ENCODE measurements around the gene OR51D1. TPM values are rescaled to one million over a fixed set of nuclear protein-coding genes. Genes with fewer than 3 reads are reported as not detected.

Gene OR51D1
- total RNA-seq, 1 donor from 2014 or later = not detected

DNA sequence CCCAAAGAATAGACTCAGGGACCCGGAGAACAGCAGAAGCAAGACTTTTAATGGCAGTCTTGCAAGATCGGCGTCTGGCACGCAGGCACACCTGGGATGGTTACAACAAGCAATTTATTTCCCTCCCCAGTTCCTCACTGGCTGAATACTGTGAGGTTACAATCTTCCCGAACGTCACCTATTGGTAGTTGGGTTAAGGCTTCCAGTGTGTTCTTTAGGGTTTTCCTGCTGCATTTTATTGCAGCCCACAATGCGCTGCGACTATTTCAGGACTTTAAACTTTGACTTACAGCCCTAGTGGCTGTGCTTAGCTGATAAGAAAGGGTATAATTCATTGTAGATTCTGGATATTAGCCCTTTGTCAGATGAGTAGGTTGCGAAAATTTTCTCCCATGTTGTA is 17.8 kb upstream of the OR51D1 start:
- DNase-seq (no peak), ATAC-seq (no peak)
- TF ChIP-seq, protein P1, sequence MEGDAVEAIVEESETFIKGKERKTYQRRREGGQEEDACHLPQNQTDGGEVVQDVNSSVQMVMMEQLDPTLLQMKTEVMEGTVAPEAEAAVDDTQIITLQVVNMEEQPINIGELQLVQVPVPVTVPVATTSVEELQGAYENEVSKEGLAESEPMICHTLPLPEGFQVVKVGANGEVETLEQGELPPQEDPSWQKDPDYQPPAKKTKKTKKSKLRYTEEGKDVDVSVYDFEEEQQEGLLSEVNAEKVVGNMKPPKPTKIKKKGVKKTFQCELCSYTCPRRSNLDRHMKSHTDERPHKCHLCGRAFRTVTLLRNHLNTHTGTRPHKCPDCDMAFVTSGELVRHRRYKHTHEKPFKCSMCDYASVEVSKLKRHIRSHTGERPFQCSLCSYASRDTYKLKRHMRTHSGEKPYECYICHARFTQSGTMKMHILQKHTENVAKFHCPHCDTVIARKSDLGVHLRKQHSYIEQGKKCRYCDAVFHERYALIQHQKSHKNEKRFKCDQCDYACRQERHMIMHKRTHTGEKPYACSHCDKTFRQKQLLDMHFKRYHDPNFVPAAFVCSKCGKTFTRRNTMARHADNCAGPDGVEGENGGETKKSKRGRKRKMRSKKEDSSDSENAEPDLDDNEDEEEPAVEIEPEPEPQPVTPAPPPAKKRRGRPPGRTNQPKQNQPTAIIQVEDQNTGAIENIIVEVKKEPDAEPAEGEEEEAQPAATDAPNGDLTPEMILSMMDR (IDR thresholded peaks at IDR 0.05) = no peak
- Histone ChIP-seq H3K9me3 (no peaks in the 10 kb centered on the region), H3K27me3 (no peaks in the 10 kb centered on the region), H3K27ac (no peak overlapping the region), H3K4me1 (no peaks in the 10 kb centered on the region), H3K36me3 (no peaks in the 10 kb centered on the region), H3K4me3 (no peak overlapping the region)
- intact Hi-C loops (cut with DNase I) = no loop called here

DNA sequence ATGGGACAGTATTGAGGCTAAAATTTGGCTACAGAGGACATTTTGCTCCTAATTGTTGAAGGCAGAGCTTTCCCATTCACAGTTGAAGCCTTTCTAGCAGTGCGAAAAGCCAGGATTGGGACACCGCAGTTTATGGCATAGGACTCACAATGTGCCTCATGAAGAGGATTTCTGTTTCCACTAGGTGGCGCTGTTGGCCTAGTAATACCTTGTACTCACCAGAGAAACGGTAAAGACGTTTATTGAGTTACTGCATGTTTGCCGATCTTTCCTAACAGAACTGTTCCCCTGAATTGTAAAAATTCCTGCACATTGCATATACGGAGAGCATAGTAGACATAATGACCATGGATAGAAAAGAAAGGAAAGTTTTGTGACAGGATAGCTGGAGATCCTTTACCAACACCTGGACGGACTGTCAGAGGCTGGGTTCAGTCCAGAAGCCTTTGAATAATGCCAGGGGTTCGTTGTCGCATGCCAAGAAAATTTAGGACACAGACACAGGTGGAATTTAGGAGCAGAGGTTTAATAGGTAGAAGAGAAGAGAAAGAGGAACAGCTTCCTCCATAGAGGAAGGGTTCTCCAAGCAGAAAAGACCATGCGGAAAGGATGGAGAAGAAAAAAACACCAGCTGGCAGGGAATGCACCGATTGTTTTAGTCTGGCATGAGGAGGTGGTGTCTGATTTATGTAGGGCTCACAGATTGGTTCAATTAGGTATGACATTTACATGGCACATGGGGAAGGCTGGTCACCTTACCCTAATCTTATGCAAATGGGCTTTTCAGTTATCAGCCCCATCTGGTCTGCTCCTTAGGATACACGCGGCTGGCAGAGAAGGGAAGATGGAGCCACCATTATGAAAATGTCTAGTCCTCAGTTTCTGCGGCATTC is 10.8 kb upstream of the OR51D1 start:
- intact Hi-C loops (cut with DNase I) = no loop called here
- DNase-seq (no peak), ATAC-seq (peak; percentile 73)
- Histone ChIP-seq H3K36me3 (no peaks in the 10 kb centered on the region), H3K27me3 (no peaks in the 10 kb centered on the region), H3K9me3 (peaks cover 5% of the 10 kb centered on the region), H3K27ac (no peak overlapping the region), H3K4me1 (no peaks in the 10 kb centered on the region), H3K4me3 (no peak overlapping the region)
- TF ChIP-seq, protein P1 (IDR thresholded peaks at IDR 0.05) = peak; percentile 46

DNA sequence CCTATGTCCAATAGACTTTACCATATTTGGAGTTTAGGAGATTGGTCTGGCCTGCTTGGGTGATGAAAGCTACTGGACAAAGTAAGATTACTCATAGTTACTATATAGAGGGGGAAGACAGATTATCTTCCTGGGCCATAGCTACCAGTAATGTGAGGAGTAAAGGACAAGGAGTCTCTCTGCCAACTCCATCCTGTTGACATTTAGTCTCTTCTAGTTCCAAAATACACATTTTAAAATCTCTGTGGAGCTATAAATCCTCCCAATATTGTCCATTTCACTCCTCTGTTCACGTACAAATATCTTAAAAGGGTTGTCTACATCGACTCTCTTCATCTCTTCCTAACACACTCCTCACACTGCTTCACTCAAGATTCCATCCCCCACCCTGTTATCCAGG is 1.1 kb upstream of the OR51D1 start:
- TF ChIP-seq, protein P1 (IDR thresholded peaks at IDR 0.05) = no peak
- Histone ChIP-seq H3K4me3 (no peak overlapping the region), H3K27me3 (no peaks in the 10 kb centered on the region), H3K4me1 (no peaks in the 10 kb centered on the region), H3K9me3 (no peaks in the 10 kb centered on the region), H3K27ac (no peak overlapping the region), H3K36me3 (no peaks in the 10 kb centered on the region)
- intact Hi-C loops (cut with DNase I) = no loop called here
- DNase-seq (no peak), ATAC-seq (no peak)

DNA sequence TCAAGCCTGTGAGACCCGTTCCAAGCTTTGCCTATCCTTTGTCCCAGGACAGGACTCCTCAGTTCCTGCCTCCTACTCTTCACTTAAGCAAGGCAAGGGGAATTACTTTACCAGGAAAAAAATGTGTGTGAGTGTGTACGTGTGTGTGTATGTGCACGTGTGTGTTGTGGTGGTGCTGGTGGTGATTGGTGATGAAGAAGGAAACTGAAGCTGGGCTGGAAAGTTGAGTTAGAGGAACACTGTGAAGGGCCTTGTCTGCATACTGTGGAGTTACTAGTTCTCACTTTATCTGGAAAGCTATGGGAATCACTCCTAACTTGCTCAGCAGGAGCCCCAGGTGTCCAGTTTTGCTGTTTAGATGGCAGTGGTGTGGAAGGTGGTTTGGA is 378 bp downstream of the OR51D1 start:
- Histone ChIP-seq H3K4me3 (no peak overlapping the region), H3K36me3 (no peaks in the 10 kb centered on the region), H3K27me3 (no peaks in the 10 kb centered on the region), H3K4me1 (no peaks in the 10 kb centered on the region), H3K27ac (no peak overlapping the region), H3K9me3 (no peaks in the 10 kb centered on the region)
- DNase-seq (no peak), ATAC-seq (no peak)
- intact Hi-C loops (cut with DNase I) = no loop called here
- TF ChIP-seq, protein P1 (IDR thresholded peaks at IDR 0.05) = no peak

DNA sequence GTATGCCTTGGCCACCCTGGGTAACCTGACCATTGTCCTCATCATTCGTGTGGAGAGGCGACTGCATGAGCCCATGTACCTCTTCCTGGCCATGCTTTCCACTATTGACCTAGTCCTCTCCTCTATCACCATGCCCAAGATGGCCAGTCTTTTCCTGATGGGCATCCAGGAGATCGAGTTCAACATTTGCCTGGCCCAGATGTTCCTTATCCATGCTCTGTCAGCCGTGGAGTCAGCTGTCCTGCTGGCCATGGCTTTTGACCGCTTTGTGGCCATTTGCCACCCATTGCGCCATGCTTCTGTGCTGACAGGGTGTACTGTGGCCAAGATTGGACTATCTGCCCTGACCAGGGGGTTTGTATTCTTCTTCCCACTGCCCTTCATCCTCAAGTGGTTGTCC is 2.7 kb downstream of the OR51D1 start:
- no peaks in the 10 kb centered on the region for H3K9me3 ChIP-seq
- DNase-seq = no peak
- H3K36me3 ChIP-seq = no peaks in the 10 kb centered on the region
- TF ChIP-seq, protein P1 (IDR thresholded peaks at IDR 0.05) = no peak
- no peak overlapping the region for H3K27ac ChIP-seq
- no peak for ATAC-seq
- intact Hi-C loops (cut with DNase I) = no loop called here
- no peak overlapping the region for H3K4me3 ChIP-seq
- no peaks in the 10 kb centered on the region for H3K4me1 ChIP-seq
- no peaks in the 10 kb centered on the region for H3K27me3 ChIP-seq
